Amniotic epithelial cell (primary cell): ENCODE data around the gene HMGB3.
"Not testable (repeated sequence)": the region's sequence is repeated elsewhere in the genome, so short reads cannot be mapped to it uniquely, and the experiment has no call there.

Source experiments
- DNase-seq: peaks from one replicate; pipeline ENCODE4 v3.0.0-alpha.2; 2010; ENCODE audit warnings: low read depth

The HMGB3 gene

GRCh38 chrX:150977411-150978162 is 5.5 kb upstream of the HMGB3 start:
- no peak for DNase-seq

GRCh38 chrX:150980186-150980585 is 2.9 kb upstream of the HMGB3 start:
- DNase-seq: no peak

- DNase-seq: no peak
These were observed 2.4 kb upstream of the HMGB3 start for GRCh38 chrX:150980711-150981110.

DNA sequence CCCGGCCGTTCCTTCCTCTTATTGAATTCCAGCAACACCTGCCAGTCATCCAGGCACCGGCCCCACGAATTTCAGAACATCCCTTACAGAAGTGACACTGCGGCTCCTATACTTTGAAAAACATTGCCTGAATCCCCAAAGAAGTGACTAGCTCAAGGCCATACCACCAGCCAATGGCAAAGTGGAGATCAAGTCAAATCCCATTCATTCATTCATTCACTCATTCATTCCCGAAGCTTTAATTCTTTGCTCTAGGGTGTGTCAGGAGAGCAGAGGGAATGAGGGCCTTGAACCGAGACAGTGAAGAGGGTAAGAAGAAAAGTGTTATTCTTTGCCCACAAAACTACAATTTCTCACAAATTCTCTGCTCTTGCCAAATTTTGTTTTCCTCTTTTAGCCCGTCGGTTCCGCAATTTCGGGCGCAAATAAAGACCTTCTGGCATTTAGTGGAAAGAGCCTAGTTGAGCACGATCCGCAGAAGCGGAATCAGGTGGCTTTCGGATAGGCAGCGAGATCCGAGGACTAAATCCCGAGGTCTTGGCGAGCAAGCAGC is 824 bp upstream of the HMGB3 start:
- no peak for DNase-seq

DNA sequence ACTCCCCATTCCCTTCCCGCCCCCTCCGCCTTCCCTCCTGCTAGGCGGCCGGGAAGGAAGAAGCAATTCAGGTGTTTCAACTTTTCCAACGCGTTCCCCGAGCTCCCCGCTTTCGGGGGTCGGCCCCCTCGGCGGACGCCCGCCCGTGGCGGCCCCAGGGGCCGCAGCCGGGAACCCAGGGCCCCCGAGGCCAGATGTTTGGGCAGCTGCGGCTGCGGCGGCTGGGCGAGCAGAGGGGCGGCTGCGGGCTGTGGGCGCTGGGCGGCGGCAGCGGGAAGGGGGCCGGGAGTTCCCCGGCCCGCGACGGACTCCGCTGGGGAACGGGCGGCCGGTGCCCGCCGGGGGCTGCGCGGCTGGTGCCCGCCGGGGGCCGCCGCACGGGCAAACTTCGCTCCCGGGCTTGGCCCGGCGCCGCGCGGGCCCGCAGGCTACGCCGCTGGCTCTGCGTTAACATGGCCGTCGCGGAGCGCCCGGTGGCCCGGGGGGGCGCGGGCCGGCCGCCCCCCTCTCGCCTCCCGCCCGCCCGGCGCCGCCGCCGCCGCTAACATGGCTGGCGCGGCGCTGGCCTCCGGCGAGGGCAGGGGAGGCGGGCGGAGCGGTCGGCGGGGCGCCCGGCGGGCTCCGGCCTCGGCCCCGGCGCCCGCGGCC is 510 bp downstream of the HMGB3 start:
- no peak for DNase-seq

- DNase-seq: no peak
These were observed 1.2 kb downstream of the HMGB3 start for GRCh38 chrX:150984169-150984824.

GRCh38 chrX:150987687-150988086 is 4.6 kb downstream of the HMGB3 start:
- DNase-seq: not testable (repeated sequence)

DNA sequence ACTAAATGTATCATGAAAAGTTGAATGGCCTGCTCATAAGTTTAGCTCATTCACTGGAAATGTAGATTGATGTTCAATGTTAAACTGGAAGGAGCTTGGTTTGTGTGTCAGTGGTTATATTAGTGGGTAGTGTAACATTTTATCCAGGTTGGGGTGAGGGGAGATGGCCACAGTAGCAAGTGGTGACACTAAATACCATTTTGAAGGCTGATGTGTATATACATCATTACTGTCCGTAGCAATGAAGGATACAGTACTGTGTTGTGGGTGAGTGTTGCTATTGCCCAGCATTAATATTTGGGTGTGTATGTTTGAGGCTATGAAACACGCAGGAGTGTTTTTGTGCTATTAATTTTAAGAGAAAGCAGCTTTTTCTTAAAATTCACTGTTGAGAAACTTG is 6.3 kb downstream of the HMGB3 start:
- no peak for DNase-seq

DNA sequence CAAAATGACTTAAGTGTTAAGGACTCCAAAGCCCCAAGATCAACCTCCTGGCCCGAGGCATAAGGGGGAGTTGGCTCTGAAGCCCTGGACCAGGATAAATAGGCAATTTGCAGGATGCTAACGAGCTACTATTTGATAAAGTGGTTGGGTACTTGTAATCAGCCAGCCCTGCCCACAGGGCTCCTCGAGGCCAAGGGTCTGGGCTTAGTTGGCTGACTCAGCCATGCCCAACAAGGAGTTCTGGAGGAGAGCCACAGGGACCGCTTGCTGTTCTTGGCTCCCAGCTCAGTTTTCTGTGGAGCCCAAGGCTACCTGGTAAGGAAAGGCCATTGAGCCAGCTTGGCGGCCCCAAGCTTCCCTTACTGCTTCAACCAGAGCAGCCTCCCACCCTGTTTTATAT is 7.8 kb downstream of the HMGB3 start:
- DNase-seq: peak; percentile 1

- DNase-seq: no peak
These were observed 17.8 kb downstream of the HMGB3 start for GRCh38 chrX:151000861-151001331.

DNA sequence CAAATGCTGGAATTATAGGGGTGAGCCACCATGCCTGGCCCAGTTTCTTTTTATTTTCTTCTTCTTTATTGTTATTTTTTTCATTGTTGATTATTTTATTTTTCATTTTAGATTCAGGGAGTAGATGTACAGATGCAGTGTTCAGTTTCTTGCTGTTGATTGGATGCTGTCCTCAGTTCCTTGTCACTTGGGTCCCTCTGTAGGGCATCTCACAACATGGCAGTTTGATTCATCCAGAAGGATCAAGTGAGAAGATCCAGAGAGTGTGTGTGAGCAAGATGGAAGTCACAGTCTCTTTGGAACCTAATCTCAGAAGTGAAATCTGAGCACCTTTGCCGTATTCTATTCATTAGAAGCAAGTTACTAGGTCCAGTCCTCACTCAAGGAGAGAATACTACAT is 20.9 kb downstream of the HMGB3 start:
- no peak for DNase-seq

DNA sequence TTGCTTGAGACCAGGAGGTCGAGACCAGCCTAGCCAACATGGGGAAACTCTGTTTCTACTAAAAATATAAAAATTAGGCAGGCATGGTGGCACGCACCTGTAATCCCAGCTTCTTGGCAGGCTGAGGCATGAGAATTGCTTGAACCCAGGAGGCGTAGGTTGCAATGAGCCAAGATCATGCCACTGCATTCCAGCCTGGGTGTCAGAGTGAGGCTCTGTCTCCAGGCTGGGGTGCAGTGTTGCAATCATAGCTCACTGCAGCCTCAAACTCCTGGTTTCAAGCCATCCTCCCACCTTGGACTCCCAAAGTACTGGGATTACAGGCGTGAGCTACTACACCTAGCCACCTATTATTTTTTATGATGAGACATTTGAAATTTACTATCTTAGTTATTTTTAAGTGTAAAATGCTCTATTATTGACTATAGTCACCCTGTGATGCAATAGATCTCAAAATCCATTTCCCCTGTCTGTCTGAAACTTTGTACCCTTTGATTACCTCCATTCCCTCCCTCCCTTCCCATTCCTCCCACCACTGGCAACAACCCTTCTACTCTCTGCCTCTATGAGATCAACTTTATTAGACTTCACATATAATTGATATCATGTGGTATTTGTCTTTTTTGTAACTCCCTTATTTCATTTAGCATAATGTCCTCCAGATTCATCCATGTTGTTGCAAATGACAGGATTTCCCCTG is 23.4 kb downstream of the HMGB3 start:
- DNase-seq: no peak

GRCh38 chrX:151009582-151009981 is 26.4 kb downstream of the HMGB3 start:
- no peak for DNase-seq

- DNase-seq: no peak
These were observed 30.1 kb downstream of the HMGB3 start for GRCh38 chrX:151013164-151013743.

GRCh38 chrX:151015684-151016083 is 32.5 kb downstream of the HMGB3 start:
- no peak for DNase-seq

- DNase-seq: peak; percentile 29
These were observed 36.7 kb downstream of the HMGB3 start for GRCh38 chrX:151019856-151020255.

GRCh38 chrX:151030845-151031244 is 47.7 kb downstream of the HMGB3 start:
- DNase-seq: no peak

- no peak for DNase-seq
These were observed 48.3 kb downstream of the HMGB3 start for GRCh38 chrX:151031391-151031975.

- DNase-seq: no peak
These were observed 56.2 kb downstream of the HMGB3 start for GRCh38 chrX:151039351-151039750.
